Fibroblast of skin of right biceps (primary cell): ENCODE results near the gene ZCCHC17.
"Not testable (repeated sequence)": the region's sequence is repeated elsewhere in the genome, so short reads cannot be mapped to it uniquely, and the experiment has no call there.

Experiments used
- DNase-seq: peaks from one replicate; pipeline ENCODE4 v3.0.0-alpha.2; 2013

The ZCCHC17 gene

GRCh38 chr1:31372051-31372450 is 75.2 kb downstream of the ZCCHC17 start:
- DNase-seq: no peak

- no peak for DNase-seq
These were observed 75.9 kb downstream of the ZCCHC17 start for GRCh38 chr1:31372751-31373055.

- DNase-seq: peak; percentile 49
These were observed 76.4 kb downstream of the ZCCHC17 start, which contains the start of gene FABP3 for GRCh38 chr1:31373056-31373896. FABP3 (minus strand) TSS chr1:31373076; CDS start chr1:31373014, 62 bp downstream.

GRCh38 chr1:31373897-31374486 is 77.2 kb downstream of the ZCCHC17 start:
- DNase-seq: no peak

GRCh38 chr1:31374511-31375196 is 77.8 kb downstream of the ZCCHC17 start:
- peak; percentile 41 for DNase-seq

GRCh38 chr1:31376375-31377134 is 79.7 kb downstream of the ZCCHC17 start:
- DNase-seq: peak; percentile 95

GRCh38 chr1:31377364-31377863 is 80.6 kb downstream of the ZCCHC17 start:
- DNase-seq: no peak

- no peak for DNase-seq
These were observed 81.2 kb downstream of the ZCCHC17 start for GRCh38 chr1:31378001-31378400.

GRCh38 chr1:31380181-31380580 is 83.3 kb downstream of the ZCCHC17 start:
- no peak for DNase-seq

- DNase-seq: peak; percentile 14
These were observed 84.8 kb downstream of the ZCCHC17 start for GRCh38 chr1:31381394-31382294.

- DNase-seq: no peak
These were observed 85.7 kb downstream of the ZCCHC17 start for GRCh38 chr1:31382379-31382989.

GRCh38 chr1:31383967-31384366 is 87.1 kb downstream of the ZCCHC17 start:
- DNase-seq: no peak

- DNase-seq: not testable (repeated sequence)
These were observed 89.9 kb downstream of the ZCCHC17 start for GRCh38 chr1:31386576-31387243.

- DNase-seq: no peak
These were observed 90.8 kb downstream of the ZCCHC17 start for GRCh38 chr1:31387612-31388011.

- no peak for DNase-seq
These were observed 92.8 kb downstream of the ZCCHC17 start for GRCh38 chr1:31389616-31390015.

- DNase-seq: no peak
These were observed 93.2 kb downstream of the ZCCHC17 start for GRCh38 chr1:31390071-31390470.

GRCh38 chr1:31393463-31393862 is 96.6 kb downstream of the ZCCHC17 start:
- DNase-seq: no peak

GRCh38 chr1:31394584-31395193 is 97.9 kb downstream of the ZCCHC17 start:
- DNase-seq: peak; percentile 71

GRCh38 chr1:31396633-31397351 is 100.0 kb downstream of the ZCCHC17 start:
- peak; percentile 92 for DNase-seq
